Keratinocyte (primary cell): ENCODE measurements around the gene DPYD. TPM values are rescaled to one million over a fixed set of nuclear protein-coding genes. Genes with fewer than 3 reads are reported as not detected.

Experiments
- DNase-seq: peaks from one replicate; pipeline ENCODE4 v3.0.0-alpha.2; 2011; ENCODE audit warnings: low read depth, missing footprints, low spot score
- FAIRE-seq: peaks from 2 replicates; lab custom pipeline; 2011; peaks lifted over from hg19 to GRCh38; lab: Jason Lieb, UNC
- H2AFZ ChIP-seq: 2 replicates; pipeline ENCODE4 v1.6.0; 2012; ENCODE audit warnings: low read length, control low read depth, inconsistent platforms; ENCODE audit not compliant: control insufficient read depth
- H3K27ac ChIP-seq: 2 replicates; pipeline ENCODE4 v1.5.1; 2011; ENCODE audit warnings: low read length; ENCODE audit not compliant: control insufficient read depth, insufficient read depth
- H3K27me3 ChIP-seq: 3 replicates; pipeline ENCODE4 v1.6.0; 2011; ENCODE audit warnings: low read length; ENCODE audit not compliant: control insufficient read depth, insufficient read depth; ENCODE audit errors: extremely low read depth
- H3K36me3 ChIP-seq, 2 experiments: 2 replicates in 1 of 2; 3 replicates in 1 of 2; pipeline ENCODE4 v1.5.1; 2011; ENCODE audit warnings: low read length in 2 of 2, mild to moderate bottlenecking in 1 of 2; ENCODE audit not compliant: control insufficient read depth in 2 of 2, insufficient read depth in 2 of 2; ENCODE audit errors: extremely low read depth in 1 of 2
- H3K4me1 ChIP-seq: 3 replicates; pipeline ENCODE4 v1.5.1; 2011; ENCODE audit warnings: low read length; ENCODE audit not compliant: control insufficient read depth, insufficient read depth; ENCODE audit errors: extremely low read depth
- H3K4me2 ChIP-seq: 3 replicates; pipeline ENCODE4 v1.6.0; 2011; ENCODE audit warnings: low read depth, low read length; ENCODE audit not compliant: control insufficient read depth, insufficient read depth; ENCODE audit errors: extremely low read depth
- H3K4me3 ChIP-seq, 3 experiments: fragments of 200-600 bp in 1 of 3; sonication (generic) in 1 of 3; 2 replicates in 2 of 3; 3 replicates in 1 of 3; pipeline ENCODE4 v1.5.1; 2011 to 2016; ENCODE audit warnings: low read length in 3 of 3, mild to moderate bottlenecking in 3 of 3, control low read depth in 2 of 3, inconsistent platforms in 1 of 3, low read depth in 1 of 3, mixed read lengths in 1 of 3, mixed run types in 1 of 3, moderate library complexity in 1 of 3; ENCODE audit not compliant: control insufficient read depth in 2 of 3, insufficient read depth in 2 of 3; ENCODE audit errors: extremely low read depth in 1 of 3
- H3K79me2 ChIP-seq: 2 replicates; pipeline ENCODE4 v1.6.0; 2012; ENCODE audit warnings: low read length; ENCODE audit not compliant: control insufficient read depth, insufficient read depth
- H3K9ac ChIP-seq: 3 replicates; pipeline ENCODE4 v1.6.0; 2011; ENCODE audit warnings: low read length; ENCODE audit not compliant: control insufficient read depth, insufficient read depth; ENCODE audit errors: extremely low read depth
- H3K9me1 ChIP-seq: 3 replicates; pipeline ENCODE4 v1.6.0; 2011; ENCODE audit warnings: low read length; ENCODE audit not compliant: control insufficient read depth, insufficient read depth; ENCODE audit errors: extremely low read depth
- H3K9me3 ChIP-seq: 2 replicates; pipeline ENCODE4 v1.5.1; 2012; ENCODE audit warnings: low read depth, low read length; ENCODE audit not compliant: control insufficient read depth
- H4K20me1 ChIP-seq: 3 replicates; pipeline ENCODE4 v1.6.0; 2011; ENCODE audit warnings: low read length; ENCODE audit not compliant: control insufficient read depth, insufficient read depth; ENCODE audit errors: extremely low read depth
- CTCF ChIP-seq, 3 experiments: IDR thresholded peaks in 1 of 3; conservative IDR thresholded peaks in 1 of 3; optimal IDR thresholded peaks in 1 of 3; 2 replicates in 2 of 3; 3 replicates in 1 of 3; pipeline versions ENCODE3 to v1.5.1; 2011; ENCODE audit warnings: low read length in 3 of 3, mild to moderate bottlenecking in 3 of 3, moderate library complexity in 2 of 3, control low read depth in 1 of 3, inconsistent platforms in 1 of 3; ENCODE audit not compliant: insufficient read depth in 2 of 3; ENCODE audit errors: extremely low read depth in 1 of 3
- EZH2 ChIP-seq: IDR thresholded peaks from one replicate; pipeline ENCODE4 v1.6.1; 2012; ENCODE audit warnings: inconsistent platforms, mild to moderate bottlenecking, low read length, moderate library complexity
- dilution Hi-C: fragments of 300-500 bp; cut with MboI; formaldehyde crosslinking; loops from one replicate; pipeline ENCODE4 v1.7.0; 2020; ENCODE audit warnings: low sequenced_read_pairs; ENCODE audit not compliant: extremely low pct_ligation_motif_present
- polyA plus RNA-seq, 5 experiments: library from polyadenylated mRNA; depleted of rRNA in 3 of 5; stranded (reverse) in 3 of 5; stranded (forward) in 1 of 5; unstranded in 1 of 5; fragments of >200 nt; gene quantifications; 1 replicate in 1 of 5; 2 replicates in 3 of 5; 3 replicates in 1 of 5; pipeline versions ENCODE4 v1.2.1 to v1.2.3, GENCODE V29; 2011 to 2012; ENCODE audit warnings: missing spikeins in 2 of 5, low read depth in 1 of 5, low replicate concordance in 1 of 5

DPYD gene
- polyA plus RNA-seq, 1 donor (not counting 4 experiments of a cell fraction or from before 2014, with no cell fraction given): 1.9 TPM

- no peak overlapping the region for H3K4me2 ChIP-seq
- no peaks in the 10 kb centered on the region for H3K36me3 ChIP-seq
Measured at GRCh38 chr1:97143236-97143882, 777.5 kb downstream of the DPYD start.

GRCh38 chr1:97140611-97141010 is 780.2 kb downstream of the DPYD start:
- Histone ChIP-seq H3K36me3 (no peaks in the 10 kb centered on the region), H3K27me3 (no peaks in the 10 kb centered on the region), H3K9me3 (no peaks in the 10 kb centered on the region), H4K20me1 (no peaks in the 10 kb centered on the region), H3K4me2 (no peak overlapping the region), H3K9me1 (no peaks in the 10 kb centered on the region), H2AFZ (no peak overlapping the region), H3K79me2 (no peaks in the 10 kb centered on the region), H3K4me3 (no peak overlapping the region), H3K27ac (no peak overlapping the region), H3K4me1 (peaks cover 21% of the 10 kb centered on the region), H3K9ac (no peak overlapping the region)
- no peak for DNase-seq
- FAIRE-seq: no peak
- dilution Hi-C loops: no loop called here
- TF ChIP-seq EZH2: no peak
- no peak for TF ChIP-seq CTCF (optimal IDR thresholded peaks at IDR 0.05 in 1 of 3, IDR thresholded peaks at IDR 0.05 in 1 of 3, conservative IDR thresholded peaks at IDR 0.05 in 1 of 3; ENCODE audit: extremely low read depth in 1 of 3, insufficient read depth in 2 of 3, low read length in 3 of 3)

More at GRCh38 chr1:97143236-97143882, 777.5 kb downstream of the DPYD start:
- dilution Hi-C loops: no loop called here
- FAIRE-seq (no peak), DNase-seq (no peak)
- Histone ChIP-seq H3K9me1 (no peaks in the 10 kb centered on the region), H4K20me1 (no peaks in the 10 kb centered on the region), H3K4me1 (peaks cover 21% of the 10 kb centered on the region), H3K9me3 (no peaks in the 10 kb centered on the region), H3K27me3 (no peaks in the 10 kb centered on the region), H3K9ac (no peak overlapping the region), H3K27ac (no peak overlapping the region), H3K4me3 (no peak overlapping the region), H3K79me2 (no peaks in the 10 kb centered on the region), H2AFZ (no peak overlapping the region)
- TF ChIP-seq EZH2 (no peak), CTCF (optimal IDR thresholded peaks at IDR 0.05 in 1 of 3, IDR thresholded peaks at IDR 0.05 in 1 of 3, conservative IDR thresholded peaks at IDR 0.05 in 1 of 3; ENCODE audit: extremely low read depth in 1 of 3, insufficient read depth in 2 of 3, low read length in 3 of 3) (no peak)
